ENCODE measurements around the gene POP4. TPM values are rescaled to one million over a fixed set of nuclear protein-coding genes. Genes with fewer than 3 reads are reported as not detected.

POP4 gene
- total RNA-seq, 1 donor from 2014 or later = 53.9 TPM

DNA sequence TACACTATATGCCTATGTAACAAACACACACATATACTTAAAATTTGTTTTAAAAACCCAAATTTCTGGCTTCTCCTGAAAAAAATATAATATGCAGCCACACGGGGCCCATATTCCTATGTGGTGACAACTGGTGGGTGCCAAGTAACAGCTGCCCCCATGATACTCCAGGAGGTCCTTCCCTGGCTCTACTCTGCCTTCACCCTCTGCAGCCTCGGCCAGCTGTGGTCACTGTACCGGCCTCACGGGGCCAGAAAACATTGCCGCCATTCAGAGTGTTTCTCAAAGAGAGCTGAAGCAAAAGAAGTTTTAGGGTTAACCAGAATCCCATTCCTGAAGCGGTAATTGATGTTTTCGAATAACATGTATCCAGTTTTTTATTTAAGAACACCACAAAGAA, 32.6 kb upstream of the POP4 start:
- H3K4me3 ChIP-seq = no peak overlapping the region
- TF ChIP-seq, protein P1, sequence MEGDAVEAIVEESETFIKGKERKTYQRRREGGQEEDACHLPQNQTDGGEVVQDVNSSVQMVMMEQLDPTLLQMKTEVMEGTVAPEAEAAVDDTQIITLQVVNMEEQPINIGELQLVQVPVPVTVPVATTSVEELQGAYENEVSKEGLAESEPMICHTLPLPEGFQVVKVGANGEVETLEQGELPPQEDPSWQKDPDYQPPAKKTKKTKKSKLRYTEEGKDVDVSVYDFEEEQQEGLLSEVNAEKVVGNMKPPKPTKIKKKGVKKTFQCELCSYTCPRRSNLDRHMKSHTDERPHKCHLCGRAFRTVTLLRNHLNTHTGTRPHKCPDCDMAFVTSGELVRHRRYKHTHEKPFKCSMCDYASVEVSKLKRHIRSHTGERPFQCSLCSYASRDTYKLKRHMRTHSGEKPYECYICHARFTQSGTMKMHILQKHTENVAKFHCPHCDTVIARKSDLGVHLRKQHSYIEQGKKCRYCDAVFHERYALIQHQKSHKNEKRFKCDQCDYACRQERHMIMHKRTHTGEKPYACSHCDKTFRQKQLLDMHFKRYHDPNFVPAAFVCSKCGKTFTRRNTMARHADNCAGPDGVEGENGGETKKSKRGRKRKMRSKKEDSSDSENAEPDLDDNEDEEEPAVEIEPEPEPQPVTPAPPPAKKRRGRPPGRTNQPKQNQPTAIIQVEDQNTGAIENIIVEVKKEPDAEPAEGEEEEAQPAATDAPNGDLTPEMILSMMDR (IDR thresholded peaks at IDR 0.05; ENCODE audit: borderline replicate concordance) = no peak
- no peak overlapping the region for H3K27ac ChIP-seq (replicated peaks)
- no peak for DNase-seq
- intact Hi-C loops (cut with micrococcal nuclease) = no loop called here
- H3K27me3 ChIP-seq (ENCODE audit: low read depth) = peaks cover 99% of the 10 kb centered on the region
- H3K36me3 ChIP-seq = no peaks in the 10 kb centered on the region
- no peaks in the 10 kb centered on the region for H3K9me3 ChIP-seq (replicated peaks)
- H3K4me1 ChIP-seq = no peaks in the 10 kb centered on the region

DNA sequence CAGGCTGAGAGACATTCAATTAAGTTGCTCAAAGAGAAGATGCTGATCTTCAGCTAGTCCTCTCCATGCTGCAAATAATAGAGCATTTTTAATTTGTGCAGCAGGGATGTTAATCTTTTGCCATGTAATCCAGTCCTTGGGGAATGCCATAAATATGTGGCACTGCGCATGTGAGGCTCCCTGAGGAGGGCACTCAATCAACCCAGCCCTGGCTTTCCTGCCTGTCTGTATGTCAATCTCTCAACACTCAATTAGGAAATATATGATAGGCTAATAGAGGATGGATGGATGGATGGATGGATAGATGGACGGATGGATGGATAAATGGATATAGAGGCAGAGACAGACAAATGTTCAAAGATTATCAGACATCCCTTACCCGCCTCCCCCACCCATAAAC, 31.6 kb upstream of the POP4 start:
- H3K4me3 ChIP-seq = no peak overlapping the region
- H3K27me3 ChIP-seq (ENCODE audit: low read depth) = peaks cover 99% of the 10 kb centered on the region
- intact Hi-C loops (cut with micrococcal nuclease) = no loop called here
- no peak overlapping the region for H3K27ac ChIP-seq (replicated peaks)
- TF ChIP-seq, protein P1 (IDR thresholded peaks at IDR 0.05; ENCODE audit: borderline replicate concordance) = no peak
- no peak for DNase-seq
- no peaks in the 10 kb centered on the region for H3K36me3 ChIP-seq
- no peaks in the 10 kb centered on the region for H3K9me3 ChIP-seq (replicated peaks)
- no peaks in the 10 kb centered on the region for H3K4me1 ChIP-seq

DNA sequence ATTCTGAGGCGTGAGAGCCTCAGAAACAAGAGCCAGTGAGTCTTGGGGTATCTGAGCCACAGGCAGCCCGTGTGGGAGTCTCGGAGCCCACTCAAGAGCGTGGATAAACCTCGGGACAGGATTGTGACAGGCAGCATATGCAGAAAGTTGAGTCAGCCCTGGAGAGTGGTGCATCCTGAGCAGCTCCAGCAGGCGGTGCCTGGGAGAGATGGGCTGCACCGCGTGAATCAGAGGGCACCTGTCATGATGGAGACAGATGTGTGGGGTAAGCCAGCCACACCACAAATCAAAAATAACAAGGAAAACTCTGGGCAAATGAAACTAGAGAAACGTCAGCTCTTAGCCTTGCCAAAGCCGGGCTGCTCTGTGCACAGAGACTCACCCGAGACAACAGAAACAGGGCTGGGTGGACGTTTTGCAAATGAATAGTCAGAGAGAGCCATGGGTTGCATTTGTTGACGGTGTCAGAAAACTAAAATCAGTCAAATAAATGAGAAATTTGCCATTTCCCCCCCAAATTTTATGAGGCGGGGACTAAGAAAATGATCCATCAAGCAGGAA, 30.0 kb upstream of the POP4 start:
- Histone ChIP-seq H3K36me3 (no peaks in the 10 kb centered on the region), H3K9me3 (replicated peaks) (no peaks in the 10 kb centered on the region), H3K27me3 (ENCODE audit: low read depth) (peaks cover 100% of the 10 kb centered on the region), H3K4me1 (no peaks in the 10 kb centered on the region), H3K4me3 (no peak overlapping the region), H3K27ac (replicated peaks) (no peak overlapping the region)
- TF ChIP-seq, protein P1 (IDR thresholded peaks at IDR 0.05; ENCODE audit: borderline replicate concordance) = no peak
- DNase-seq = no peak
- intact Hi-C loops (cut with micrococcal nuclease) = no loop called here

DNA sequence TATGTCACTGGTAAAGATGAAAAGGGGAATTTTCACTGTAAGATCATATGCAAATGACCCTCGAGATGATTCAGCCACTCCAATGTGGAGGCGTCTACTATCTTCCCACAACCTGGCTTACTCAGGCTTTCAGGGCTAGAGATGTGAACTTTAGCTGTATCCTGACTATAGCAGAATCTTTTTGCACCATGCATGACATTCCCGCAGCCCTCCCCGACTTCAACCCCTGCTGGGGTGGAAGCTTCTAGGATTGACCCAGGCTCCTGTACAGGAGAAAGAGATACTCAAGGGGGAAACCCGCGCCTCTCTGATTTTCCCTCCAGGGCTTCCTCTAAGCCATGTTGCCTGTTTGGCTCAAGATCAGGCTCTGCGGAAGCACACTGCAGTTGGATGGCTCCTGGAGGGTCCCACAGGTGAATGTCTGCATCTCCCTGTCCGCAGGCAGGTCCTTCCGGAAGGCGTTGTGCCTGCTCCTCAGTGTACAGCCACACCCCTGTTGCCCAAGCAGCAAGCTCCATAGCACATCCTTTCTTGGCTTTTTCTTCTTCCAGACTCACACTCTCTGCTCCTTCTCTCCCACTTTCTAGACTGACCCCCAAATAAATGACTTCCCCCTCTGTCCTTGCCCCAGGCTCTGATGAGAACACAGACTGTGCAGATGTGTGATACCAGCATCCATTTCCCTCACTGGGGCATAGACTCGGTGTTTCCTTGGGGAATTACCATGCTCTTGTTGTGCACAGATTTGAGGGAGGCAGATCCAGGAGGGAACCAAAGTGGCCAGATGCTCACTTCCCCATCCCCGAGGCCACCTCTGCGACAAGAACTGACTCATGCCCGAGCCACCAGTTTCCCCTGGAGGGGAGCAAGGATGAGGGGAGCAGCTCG, 29.1 kb upstream of the POP4 start:
- Histone ChIP-seq H3K27me3 (ENCODE audit: low read depth) (peaks cover 99% of the 10 kb centered on the region), H3K27ac (replicated peaks) (no peak overlapping the region), H3K4me1 (no peaks in the 10 kb centered on the region), H3K36me3 (no peaks in the 10 kb centered on the region), H3K4me3 (no peak overlapping the region), H3K9me3 (replicated peaks) (peaks cover 4% of the 10 kb centered on the region)
- no peak for DNase-seq
- intact Hi-C loops (cut with micrococcal nuclease) = no loop called here
- TF ChIP-seq, protein P1 (IDR thresholded peaks at IDR 0.05; ENCODE audit: borderline replicate concordance) = no peak

DNA sequence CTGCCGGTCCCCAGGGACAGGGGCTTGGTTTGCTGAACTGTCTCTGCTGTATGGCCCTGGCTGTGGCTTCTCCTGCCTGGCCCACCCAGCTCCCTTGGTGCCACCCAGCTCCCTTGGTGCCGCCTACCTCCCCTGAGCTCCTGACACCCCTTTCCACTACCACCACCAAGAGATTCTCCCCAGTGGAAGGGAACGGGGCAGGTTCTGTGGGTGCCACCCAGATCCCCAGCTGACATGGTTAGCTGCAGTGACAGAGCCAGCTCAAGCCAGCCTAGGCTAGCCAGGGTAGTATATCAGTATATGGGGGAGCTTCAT, 28.5 kb upstream of the POP4 start:
- Histone ChIP-seq H3K36me3 (no peaks in the 10 kb centered on the region), H3K4me3 (no peak overlapping the region), H3K27me3 (ENCODE audit: low read depth) (peaks cover 99% of the 10 kb centered on the region), H3K4me1 (no peaks in the 10 kb centered on the region), H3K27ac (replicated peaks) (no peak overlapping the region), H3K9me3 (replicated peaks) (peaks cover 4% of the 10 kb centered on the region)
- TF ChIP-seq, protein P1 (IDR thresholded peaks at IDR 0.05; ENCODE audit: borderline replicate concordance) = no peak
- DNase-seq = no peak
- intact Hi-C loops (cut with micrococcal nuclease) = no loop called here
